Esophagus muscularis mucosa (tissue), 3 donors: ENCODE measurements around the gene CLDN24.

Source experiments
- POLR2A ChIP-seq: fragments of 450-650 bp; IDR thresholded peaks from one replicate; pipeline ENCODE4 v1.6.1; 2017; ENCODE audit warnings: antibody characterized with exemption, moderate library complexity, mild to moderate bottlenecking, low read depth
- POLR2AphosphoS5 ChIP-seq, 2 donors: sonication (generic); formaldehyde crosslinking; IDR thresholded peaks; one replicate each; pipeline ENCODE4 v1.6.1; 2017; ENCODE audit warnings: antibody characterized with exemption in 2 of 2
- TF ChIP-seq, protein P1 (sequence below), 3 experiments: fragments of 200-600 bp in 2 of 3; fragments of 450-650 bp in 1 of 3; sonication (generic) in 2 of 3; IDR thresholded peaks; one replicate each; pipeline ENCODE4 v1.5.1; 2017 to 2019; ENCODE audit warnings: antibody characterized with exemption in 3 of 3, mild to moderate bottlenecking in 2 of 3, moderate library complexity in 1 of 3

DNA sequence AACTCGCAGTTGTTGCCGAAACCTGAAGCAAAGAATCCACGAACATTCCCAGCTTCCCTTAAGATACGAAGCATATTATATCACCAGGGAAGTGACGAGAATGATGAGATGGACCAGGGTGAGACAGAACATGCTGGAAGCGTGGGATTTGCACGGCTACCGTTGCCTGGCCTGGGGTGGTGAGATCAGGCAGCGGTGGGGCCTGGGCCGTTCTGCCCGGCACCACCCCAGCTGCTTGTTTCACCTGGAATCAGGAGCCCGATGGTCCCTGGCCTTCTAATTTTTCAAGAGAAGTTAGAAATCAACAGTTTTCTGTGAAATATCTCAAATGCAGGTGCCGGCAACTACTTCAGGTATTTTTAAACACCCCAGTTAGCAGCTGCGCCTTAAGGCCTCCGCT lies 7.9 kb downstream of the CLDN24 start:
- TF ChIP-seq, protein P1, sequence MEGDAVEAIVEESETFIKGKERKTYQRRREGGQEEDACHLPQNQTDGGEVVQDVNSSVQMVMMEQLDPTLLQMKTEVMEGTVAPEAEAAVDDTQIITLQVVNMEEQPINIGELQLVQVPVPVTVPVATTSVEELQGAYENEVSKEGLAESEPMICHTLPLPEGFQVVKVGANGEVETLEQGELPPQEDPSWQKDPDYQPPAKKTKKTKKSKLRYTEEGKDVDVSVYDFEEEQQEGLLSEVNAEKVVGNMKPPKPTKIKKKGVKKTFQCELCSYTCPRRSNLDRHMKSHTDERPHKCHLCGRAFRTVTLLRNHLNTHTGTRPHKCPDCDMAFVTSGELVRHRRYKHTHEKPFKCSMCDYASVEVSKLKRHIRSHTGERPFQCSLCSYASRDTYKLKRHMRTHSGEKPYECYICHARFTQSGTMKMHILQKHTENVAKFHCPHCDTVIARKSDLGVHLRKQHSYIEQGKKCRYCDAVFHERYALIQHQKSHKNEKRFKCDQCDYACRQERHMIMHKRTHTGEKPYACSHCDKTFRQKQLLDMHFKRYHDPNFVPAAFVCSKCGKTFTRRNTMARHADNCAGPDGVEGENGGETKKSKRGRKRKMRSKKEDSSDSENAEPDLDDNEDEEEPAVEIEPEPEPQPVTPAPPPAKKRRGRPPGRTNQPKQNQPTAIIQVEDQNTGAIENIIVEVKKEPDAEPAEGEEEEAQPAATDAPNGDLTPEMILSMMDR (IDR thresholded peaks at IDR 0.05) = no peak
- TF ChIP-seq POLR2A (no peak), POLR2AphosphoS5 (IDR thresholded peaks at IDR 0.05) (no peak)
